Head of caudate nucleus (tissue), 42 donors: ENCODE measurements around the gene ZBTB6.

Source experiments
- DNase-seq, 42 donors: peaks; one replicate each; pipeline versions ENCODE4 v3.0.0 to v3.0.0-alpha.2; 2020 to 2021; ENCODE audit warnings: mixed read lengths in 7 of 42
- intact Hi-C: fragments of 100-400 bp; cut with DNase I; formaldehyde crosslinking; loops from one replicate; pipeline ENCODE4 v1.15.0; 2022

The ZBTB6 gene

DNA sequence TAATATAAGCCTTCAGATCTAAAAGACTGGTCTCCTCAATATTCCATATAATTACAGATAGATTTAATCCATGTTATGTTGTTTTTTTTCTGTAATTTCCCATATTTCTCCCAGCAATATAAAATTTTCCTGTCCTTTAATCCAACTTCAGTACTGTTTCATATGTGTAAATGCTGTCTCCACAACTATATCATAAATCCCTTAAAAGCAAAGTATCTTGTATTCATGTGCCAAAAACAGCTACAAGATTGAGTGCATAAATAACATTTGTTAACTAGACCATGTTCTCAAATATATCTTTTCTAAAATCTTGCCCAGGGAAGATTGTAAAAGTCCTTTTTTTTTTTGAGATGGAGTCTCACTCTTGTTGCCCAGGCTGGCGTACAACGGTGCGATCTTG lies 49.7 kb downstream of the ZBTB6 start:
- intact Hi-C loops = no loop called here

DNA sequence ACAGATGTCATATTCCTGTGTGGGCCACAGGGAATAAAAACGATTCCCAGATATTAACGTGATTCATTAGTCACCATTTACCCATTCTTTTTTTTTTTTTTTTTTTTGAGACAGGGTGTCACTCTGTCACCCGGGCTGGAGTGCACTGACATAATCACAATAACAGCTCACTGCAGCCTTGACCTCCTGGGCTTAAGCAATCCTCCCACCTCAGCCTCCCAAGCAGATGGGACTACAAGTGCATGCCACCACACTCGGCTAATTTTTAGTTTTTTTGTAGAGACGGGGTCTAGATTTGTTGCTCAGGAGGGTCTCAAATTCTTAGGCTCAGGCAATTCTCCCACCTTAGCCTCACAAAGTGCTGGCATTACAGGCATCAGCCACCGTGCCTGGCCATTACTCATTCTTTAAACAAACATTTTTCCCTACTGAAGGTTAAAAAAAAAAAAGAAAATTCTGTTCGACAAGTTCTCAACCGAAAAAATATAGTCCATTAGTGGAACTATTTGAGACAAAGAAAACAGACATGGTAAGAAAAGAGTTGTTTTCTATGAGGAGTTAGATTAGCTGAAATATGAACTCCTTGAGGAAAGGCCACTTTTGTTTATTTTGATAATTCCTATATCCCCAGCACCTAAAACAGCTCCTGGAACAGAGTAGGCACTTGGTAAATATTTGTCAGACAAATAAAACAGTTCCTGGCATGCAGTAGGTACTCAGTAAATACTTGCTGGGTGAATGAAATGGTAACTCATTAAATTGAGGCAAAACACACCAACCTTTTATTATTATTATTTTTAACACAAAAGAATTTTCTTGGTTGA lies 52.6 kb downstream of the ZBTB6 start:
- intact Hi-C loops = no loop called here

More for the DNA sequence above, 49.7 kb downstream of the ZBTB6 start:
- no peak for DNase-seq

More for the DNA sequence above, 52.6 kb downstream of the ZBTB6 start:
- no peak for DNase-seq
